GM21576 (cell line): ENCODE data around the gene MYH14.

ENCODE experiments used
- ATAC-seq: cut with Tn5 transposase; IDR thresholded peaks from one replicate; pipeline ENCODE4 v1.9.1; 2021; ENCODE audit warnings: mild to moderate bottlenecking, moderate library complexity; ENCODE audit not compliant: unreplicated experiment

The MYH14 gene

DNA sequence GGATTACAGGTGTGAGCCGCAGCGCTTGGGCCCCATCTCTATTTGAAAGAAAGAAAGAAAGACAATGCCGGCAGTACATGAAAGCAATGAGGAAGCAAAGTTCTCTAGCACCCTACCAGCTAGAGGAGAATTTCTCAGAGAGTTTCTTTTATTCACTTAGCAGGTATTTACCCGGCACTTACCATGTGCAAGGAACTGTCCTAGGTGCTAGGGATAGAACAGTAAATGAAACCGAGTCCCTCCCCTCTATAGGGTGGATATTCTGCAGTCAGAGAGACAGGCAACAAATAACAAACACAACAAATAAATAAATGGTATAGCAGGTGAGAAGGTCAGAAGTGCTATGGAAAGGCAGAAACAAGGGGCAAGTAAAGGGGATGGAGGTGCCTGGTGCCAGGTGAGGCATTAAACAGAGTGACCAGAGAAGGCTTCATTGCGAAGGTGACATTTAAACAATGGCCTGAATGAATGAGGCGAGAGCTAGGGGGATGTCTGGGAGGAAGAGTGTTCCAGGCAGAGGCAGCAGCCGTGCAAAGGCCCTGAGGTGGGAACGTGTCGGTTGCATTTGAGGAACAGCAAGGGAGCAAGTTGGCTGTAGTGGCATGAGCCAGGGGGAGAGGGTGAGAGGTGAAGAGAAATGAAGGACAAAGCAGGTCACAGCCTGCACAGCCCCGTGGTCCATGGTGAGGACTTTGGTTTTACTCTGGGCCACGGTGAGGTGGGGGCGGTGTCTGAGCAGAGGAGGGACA, 10.8 kb upstream of the MYH14 start:
- no peak for ATAC-seq

DNA sequence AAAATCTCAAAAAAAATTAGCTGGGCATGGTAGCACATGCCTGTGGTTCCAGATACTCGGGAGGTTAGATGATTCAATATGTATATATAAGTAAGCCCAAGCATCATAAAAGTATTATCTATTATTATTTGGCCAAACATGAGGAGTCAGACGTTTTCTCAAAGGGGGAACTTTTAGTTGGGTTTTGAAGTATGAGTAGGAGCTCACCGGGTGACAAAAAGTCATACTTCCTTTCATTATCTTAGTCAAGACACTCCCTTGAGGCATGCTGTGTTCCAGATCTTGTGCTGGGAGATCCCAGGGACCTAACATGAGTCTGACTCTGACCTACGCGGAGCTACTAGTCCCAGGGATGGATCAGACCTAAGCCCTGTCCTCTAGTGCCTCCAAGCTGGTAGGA, 8.2 kb upstream of the MYH14 start:
- no peak for ATAC-seq

DNA sequence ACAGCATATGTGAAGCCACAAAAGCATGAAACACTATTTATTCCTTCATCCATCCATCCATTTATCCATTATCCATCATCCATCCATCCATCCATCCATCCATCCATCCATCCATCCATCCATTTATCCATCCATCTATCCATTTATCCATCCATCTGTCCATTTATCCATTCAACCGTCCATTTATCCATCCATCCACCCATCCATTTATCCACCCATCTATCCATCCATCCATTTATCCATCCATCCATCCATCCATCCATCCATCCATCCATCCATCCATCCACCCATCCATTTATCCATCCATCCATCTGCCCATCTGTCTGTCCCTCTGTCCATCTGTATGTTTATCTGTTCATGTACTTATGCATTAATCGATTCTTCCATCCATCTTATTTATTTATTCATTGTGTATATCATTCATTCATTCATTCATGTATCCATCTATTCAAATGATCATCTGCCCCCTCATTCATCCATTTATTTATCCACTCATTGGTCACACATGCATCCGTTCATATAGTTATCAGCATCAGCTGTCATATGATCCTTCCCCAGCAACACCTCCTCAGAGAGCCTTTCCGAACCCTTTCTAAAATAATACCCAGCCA, 7.0 kb upstream of the MYH14 start:
- ATAC-seq, result no peak

DNA sequence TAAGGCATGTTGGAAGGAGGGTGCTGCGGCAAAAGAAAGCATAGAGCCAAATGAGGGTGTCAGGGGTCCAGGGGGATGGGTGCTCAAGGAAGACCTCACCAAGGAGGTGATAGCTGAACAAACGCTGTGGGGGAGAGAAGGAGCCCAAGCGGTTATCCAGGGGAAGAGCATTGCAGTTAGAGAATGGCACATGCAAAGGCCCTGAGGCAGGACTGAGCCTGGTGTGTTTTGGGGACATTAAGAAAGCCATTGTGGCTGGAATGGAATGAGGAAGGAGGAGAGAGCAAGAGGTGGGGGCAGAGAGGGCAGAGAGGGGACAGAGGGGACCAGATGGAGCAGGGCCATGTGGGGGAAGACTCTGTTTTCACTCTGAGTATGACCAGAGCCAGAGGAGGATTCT, 6.1 kb upstream of the MYH14 start:
- ATAC-seq, result no peak

DNA sequence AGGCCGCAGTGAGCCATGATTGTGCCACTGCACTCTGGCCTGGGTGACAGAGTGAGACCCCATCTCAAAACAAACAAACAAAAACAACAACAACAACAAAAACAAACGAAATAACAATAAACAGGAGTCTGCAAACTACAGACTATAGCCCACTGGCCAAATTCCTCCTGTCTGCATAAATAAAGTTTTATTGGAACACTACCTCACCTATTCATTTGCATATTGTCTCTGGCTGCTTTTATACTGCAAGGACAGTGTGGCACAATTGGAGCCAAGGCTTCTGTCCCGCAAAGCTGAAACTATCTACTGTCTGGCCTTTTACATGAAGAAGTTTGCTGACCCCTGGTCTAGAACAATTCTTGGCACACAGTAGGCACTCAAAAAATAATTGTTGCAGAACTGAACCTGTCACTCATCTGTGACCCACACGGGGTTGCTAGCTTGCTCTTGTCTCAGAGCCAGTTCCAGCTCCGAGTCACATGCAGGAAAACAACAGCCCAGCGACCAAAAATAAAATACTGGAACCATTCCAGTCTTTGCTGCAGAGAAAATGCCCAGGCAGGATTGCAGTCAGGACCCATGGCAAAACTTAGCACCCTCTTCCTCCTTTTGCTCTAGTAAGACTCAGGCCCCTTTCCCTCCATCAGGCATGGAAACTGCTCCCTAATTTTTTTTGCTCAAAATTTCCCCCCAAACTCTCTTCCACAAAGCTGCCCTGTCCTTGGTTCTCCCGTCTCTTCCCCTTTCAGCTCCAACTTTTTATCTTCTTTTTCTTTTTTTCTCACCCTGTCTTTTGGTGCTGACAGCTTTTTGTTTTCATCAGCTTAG, 4.8 kb upstream of the MYH14 start:
- no peak for ATAC-seq

DNA sequence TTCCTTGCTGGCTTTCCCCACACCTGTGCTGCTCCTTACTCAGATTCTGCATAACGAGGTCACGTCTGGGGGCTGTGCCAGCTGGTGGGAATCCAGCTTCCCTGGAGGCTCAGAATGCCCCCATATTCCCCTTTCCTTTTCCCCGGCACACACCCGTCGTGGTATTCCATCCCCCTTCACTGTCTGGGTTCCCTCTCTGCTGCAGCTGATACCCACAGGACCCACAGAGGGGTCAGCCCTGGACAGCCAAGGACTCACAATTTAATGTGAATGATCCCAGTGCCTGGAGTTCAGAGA, 4.2 kb upstream of the MYH14 start:
- no peak for ATAC-seq

DNA sequence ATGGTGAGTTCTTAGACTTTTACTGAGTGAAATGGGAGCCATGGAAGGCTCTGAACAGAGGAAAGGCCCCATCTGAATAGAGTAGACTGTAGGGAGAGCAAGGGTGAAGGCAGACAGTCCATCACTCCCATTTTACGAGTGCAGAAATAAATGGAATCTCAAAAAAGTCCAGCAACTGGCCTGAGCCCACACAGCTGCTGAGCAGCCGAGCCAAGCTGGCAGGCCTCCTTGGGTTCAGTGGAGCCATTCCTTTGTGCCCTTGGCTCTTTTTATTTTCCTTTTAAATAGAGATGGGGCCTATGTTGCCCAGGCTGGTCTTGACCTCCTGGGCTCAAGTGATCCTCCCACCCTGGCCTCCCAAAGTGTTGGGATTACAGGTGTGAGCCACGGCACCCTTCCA, 1.0 kb upstream of the MYH14 start:
- no peak for ATAC-seq

DNA sequence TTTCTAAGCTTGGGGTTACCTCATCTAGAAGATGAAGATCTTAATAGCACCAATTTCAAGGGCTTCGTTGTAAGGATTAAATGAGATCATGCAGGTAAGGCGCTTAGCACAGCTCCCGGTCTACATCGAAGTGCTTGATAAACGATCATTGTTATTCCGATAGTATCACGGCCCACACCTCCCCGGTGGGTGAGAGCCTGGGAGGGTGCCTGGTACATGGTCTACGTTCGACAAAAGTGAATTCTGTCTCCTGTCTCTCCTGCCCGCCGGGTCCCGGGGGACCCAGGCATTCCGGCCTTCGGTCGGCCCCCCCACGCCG, 501 bp upstream of the MYH14 start:
- no peak for ATAC-seq

DNA sequence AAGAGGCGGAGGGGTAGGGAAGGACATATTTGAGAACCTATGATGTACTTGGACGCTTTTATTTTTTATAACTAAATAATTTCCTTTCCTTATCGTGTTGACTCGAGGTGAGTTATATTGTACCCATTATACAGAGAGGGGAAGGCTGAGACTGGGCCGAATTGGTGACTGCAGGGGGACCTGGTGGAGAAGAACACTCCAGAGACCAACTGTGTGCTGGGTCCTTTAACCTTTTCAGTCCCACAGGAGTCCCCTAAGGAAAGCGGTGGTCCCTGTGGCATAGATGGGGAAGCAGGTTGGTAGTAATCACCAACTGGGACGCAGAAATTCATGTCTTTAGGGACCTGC, 633 bp downstream of the MYH14 start:
- ATAC-seq, result no peak

DNA sequence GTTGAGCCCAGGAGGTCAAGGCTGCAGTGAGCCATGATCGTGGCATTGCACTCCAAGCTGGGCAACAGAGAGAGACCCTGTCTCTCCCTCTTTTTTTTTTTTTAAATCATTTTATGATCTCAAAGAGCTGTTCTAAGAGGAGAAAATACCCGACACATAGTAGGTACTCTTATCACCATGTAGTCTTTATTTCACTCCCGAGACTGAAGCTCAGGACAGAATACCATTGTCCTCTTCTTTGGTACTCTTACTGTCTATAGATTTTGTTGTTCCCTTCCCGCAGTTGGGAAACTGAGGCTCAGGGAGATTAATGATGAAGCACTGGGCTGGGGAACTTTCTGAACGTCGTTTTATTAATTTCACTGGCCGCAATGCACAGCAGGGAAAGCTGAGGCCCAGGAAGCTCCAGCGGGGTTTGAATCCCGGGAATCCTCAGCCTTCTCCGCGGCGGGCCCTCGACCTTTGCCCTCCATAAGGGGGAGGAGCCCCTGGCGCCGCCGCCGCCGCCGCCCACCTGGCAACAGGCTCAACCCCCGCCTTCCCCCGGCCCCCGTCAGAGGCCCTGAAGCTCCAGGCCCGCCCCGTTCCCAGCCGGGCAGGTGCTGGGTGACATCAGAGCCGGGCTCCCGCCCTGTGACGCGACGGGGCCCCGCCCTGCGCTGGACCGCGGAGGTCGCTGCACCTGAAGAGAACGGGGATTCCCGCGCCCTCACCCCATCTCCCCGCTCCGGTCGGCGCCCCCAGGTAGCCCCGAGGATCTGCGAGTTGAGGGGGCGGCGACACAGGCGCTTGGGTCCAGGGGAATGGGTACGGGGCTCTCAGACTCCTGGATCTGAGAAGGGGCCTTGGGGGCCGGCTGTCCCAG, 1.6 kb downstream of the MYH14 start:
- no peak for ATAC-seq

DNA sequence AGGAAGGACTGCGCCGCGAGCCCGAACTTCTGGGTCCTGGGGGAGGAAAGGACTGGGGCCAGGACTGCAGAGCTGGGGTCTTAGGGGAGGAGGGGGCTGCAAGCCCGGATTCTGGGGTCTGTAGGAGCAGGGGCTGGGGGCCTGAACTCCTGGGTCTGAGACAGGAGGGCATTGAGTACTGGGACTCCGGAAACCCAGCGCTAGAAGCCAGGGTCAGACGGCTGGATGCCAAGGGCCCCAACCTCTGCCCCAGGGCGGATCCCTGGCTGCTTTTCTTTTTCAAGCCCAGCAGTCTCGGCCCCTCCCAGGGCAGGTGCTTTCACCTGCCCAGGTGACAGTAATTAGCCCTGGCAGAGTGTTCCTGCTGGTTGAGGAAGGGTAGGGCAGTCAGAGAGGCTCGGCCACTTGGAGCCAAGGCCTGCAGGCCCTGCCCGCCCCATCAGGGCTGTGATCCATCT, 2.3 kb downstream of the MYH14 start:
- ATAC-seq, result no peak

DNA sequence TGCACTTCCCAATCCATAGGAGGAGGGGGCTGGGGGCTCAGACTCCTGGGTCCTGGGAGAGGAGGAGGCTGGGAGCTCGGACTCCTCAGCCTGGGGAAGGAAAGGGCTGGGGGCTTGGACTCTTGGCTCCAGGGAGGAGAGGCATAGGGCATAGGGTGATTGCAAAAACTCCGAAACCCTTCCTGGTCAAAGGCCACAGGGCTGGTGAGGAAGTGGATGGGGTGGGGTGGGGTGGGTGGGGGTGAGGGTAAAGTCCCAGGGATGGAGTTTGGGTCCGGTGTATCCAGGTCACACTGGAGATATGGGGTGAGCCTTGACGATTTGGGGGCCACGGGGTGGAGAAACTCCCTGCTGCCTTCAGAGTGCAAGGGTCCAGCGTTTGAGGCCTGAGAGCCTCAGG, 2.8 kb downstream of the MYH14 start:
- ATAC-seq, result no peak

DNA sequence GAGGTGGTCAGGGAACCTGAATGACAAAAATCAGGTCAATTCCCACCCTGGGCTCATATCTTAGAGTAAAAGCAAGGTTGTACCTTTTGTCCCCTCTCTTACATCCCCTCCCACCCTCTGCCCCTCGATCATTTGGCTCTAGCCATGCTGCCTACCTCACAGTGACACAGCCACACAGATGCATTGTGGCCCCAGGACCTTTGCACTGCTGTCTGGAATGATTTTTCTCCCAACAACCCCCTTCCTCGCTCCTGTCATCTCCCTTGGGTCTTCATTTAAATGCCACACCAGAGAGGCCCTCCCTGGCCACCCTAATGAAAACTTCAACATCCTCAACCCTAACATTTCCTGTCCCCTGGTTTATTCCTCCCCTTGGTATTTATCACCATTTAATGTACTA, 4.3 kb downstream of the MYH14 start:
- ATAC-seq, result no peak

DNA sequence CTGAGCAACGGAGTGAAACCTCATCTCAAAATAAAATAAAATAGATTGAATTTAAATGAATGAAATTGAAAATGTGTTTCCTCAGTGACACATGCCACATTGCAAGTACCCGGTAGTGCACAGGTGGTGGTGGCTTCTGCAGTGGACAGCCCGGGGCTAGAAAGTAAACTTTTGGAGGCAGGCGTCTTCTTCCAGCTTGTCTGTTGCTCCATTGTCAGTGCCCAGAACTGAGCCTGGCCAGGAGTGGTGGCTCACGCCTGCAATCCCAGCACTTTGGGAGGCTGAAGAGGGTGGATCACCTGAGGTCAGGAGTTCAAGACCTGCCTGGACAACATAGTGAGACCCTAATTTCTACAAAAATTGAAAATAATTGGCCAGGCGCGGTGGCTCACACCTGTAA, 5.7 kb downstream of the MYH14 start:
- no peak for ATAC-seq

DNA sequence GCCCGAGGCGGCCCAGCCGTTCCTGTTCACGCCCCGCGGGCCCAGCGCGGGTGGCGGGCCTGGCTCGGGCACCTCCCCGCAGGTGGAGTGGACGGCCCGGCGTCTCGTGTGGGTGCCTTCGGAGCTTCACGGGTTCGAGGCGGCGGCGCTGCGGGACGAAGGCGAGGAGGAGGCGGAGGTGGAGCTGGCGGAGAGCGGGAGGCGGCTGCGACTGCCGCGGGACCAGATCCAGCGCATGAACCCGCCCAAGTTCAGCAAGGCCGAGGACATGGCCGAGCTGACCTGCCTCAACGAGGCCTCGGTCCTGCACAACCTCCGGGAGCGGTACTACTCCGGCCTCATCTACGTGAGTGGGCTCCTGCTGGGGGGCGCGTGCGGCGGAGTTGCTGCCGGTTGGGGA, 7.0 kb downstream of the MYH14 start:
- no peak for ATAC-seq

DNA sequence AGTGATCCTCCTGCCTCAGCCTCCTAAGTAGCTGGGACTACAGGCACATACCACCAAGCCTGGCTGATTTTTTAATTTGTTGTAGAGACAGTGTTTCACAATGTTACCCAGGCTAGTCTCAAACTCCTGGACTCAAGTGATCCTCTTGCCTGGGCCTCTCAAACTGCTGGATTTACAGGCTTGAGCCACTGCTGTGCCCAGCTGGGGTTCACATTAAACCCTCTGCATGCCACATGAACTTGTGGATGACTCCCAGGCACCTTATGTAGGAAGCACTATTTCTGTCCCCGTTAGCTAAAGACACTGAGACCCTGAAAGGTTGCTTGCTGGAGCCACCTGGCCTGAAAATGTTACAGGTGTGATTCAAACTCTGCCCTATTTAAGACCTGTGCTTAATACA, 10.5 kb downstream of the MYH14 start:
- no peak for ATAC-seq

DNA sequence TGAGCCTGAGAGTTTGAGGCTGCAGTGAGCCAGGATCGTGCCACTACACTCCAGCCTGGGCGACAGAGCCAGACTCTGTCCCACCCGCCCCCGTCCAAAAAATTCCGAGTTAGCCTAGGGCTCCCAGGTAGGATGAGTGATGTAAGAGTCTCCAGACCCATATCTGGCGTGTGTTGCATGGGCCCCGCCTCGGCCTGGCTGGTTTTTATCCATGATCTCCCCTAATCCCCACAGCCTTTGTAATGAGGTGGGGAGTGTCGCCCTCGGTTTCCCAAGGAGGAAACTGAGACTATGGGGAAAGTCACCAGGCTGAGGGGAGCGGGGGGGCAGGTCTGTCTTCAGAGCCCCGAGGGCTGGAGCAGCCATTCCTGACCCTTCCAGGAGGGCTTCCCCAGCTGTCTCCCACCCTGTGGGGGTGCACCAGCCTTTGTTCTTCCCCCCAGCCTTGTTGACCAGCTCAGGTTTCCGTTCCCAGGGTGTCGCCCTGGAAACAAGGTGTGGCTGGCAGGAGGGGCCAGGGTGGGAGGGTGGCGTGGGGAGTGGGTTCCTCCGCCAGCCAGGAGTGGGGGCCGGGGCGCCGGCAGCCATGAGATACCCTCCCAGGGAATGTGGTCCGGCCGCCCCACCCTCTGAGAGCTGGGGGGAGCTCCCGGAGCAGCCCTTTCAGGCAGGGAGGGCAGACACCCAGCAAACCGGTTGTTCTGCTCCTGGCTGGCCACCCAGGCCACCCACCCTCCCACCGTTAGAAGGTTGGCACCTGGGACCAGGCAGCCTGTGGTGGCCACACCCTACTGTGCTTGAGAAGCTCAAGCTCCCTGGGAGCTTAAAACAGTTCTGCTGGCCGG, 11.5 kb downstream of the MYH14 start:
- no peak for ATAC-seq

DNA sequence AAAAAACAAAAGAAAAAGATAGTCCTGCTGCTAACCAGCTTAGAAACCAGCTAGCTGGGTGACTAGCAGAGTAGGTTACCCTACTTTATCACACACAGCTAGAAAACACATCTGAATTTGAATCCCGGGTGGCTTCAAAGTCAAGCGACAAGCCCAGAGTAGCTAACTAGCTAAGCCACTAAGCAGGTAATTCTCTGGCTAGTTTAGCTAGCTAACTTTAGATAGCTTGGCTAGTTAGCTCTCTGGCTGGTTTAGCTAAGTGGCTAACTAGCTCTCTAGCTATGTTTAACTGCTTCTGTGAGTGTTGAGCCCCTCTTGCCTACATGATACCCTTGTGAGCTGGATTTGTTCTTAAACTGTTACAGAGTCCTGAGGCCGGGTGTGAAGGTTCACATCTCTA, 12.4 kb downstream of the MYH14 start:
- ATAC-seq, result no peak

DNA sequence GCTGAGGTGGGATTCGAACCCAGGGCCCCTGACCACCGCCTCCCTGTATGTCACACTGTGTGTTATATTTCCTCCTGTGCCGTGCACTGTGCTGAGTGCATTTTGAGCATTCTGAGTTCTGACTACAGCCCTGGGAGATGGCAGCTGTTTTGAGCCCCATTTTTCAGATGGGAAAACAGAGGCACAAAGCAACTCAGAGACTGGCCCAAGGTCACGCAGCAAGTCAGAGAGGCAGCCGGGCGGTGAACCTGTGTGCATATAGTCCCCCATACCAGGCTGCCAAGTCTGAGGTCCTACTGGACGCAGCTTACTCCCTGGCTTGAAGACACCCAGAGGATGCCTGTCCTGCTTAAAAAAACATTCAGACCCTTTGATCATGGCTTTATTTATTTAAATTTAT, 17.7 kb downstream of the MYH14 start:
- ATAC-seq, result no peak

DNA sequence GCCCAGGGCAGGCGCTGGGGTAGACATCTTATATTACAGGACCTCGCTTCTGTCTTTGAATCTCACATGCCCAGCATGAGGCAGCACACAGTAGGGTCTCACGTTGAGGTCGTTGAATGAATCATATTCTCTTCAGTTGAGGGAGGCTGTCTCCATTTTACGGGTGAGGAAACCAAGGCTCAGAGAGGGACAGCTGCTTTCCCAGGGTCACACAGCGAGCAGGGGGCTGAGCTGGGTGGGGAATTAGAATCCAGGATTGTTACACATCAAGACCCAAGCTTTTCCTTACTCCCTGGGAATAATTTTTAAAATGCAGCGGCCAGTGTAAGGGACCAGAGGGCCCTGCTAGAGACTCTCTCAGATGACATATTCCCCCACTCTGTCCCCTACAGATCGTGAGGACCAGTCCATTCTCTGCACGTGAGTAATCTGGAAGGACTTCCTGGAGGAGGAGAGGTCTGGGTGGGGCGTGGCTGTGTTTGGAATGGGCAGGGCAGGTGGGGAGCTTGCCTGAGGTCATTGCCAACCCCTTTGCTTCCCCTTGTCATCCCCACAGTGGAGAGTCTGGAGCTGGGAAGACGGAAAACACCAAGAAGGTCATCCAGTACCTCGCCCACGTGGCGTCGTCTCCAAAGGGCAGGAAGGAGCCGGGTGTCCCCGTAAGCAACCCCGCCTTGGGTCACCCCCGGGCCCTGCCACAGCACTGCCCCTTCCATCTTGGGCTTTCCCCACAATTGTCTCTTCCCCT, 19.4 kb downstream of the MYH14 start:
- no peak for ATAC-seq
